ENCODE data around the gene PLB1. TPM values are rescaled to one million over a fixed set of nuclear protein-coding genes. Genes with fewer than 3 reads are reported as not detected.
A peak's percentile ranks its signal among the peaks of the same experiment; 100 is the strongest.

The PLB1 gene
- polyA plus RNA-seq, 2 of the 4 experiments (the other 2 are of a cell fraction): 0.26 to 1.4 TPM

DNA sequence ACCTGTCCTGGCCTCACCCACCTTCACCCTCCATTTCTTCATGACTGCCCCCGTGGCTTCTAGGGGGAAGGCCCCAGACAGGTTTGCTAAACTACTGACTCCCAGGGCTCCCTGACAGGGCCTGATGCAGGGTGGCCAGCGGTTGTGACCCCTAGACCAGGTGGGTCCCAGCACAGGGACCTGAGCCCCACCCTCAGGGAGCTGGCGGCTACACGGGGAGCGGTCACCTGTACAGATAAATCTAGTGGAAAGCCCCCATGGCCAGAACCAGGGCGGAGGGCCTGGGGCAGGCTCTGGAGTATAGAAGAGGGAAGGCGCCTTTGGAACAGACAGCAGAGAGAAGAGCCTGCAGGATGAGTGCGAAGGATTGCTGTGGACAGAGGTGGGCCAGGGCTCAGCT lies 42.5 kb upstream of the PLB1 start (continued):
- TF ChIP-seq, protein P1, sequence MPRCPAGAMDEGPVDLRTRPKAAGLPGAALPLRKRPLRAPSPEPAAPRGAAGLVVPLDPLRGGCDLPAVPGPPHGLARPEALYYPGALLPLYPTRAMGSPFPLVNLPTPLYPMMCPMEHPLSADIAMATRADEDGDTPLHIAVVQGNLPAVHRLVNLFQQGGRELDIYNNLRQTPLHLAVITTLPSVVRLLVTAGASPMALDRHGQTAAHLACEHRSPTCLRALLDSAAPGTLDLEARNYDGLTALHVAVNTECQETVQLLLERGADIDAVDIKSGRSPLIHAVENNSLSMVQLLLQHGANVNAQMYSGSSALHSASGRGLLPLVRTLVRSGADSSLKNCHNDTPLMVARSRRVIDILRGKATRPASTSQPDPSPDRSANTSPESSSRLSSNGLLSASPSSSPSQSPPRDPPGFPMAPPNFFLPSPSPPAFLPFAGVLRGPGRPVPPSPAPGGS (IDR thresholded peaks at IDR 0.05): no peak
- TF ChIP-seq FOSB (CRISPR knock-in tag; IDR thresholded peaks at IDR 0.05) (no peak), HOXB13 (CRISPR knock-in tag; IDR thresholded peaks at IDR 0.05; ENCODE audit: low read depth) (no peak), FOSL2 (IDR thresholded peaks at IDR 0.05) (no peak), FOSL2 (CRISPR knock-in tag; IDR thresholded peaks at IDR 0.05) (no peak), HOXA7 (CRISPR knock-in tag; IDR thresholded peaks at IDR 0.05) (no peak)
- TF ChIP-seq, protein P2, sequence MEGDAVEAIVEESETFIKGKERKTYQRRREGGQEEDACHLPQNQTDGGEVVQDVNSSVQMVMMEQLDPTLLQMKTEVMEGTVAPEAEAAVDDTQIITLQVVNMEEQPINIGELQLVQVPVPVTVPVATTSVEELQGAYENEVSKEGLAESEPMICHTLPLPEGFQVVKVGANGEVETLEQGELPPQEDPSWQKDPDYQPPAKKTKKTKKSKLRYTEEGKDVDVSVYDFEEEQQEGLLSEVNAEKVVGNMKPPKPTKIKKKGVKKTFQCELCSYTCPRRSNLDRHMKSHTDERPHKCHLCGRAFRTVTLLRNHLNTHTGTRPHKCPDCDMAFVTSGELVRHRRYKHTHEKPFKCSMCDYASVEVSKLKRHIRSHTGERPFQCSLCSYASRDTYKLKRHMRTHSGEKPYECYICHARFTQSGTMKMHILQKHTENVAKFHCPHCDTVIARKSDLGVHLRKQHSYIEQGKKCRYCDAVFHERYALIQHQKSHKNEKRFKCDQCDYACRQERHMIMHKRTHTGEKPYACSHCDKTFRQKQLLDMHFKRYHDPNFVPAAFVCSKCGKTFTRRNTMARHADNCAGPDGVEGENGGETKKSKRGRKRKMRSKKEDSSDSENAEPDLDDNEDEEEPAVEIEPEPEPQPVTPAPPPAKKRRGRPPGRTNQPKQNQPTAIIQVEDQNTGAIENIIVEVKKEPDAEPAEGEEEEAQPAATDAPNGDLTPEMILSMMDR (IDR thresholded peaks at IDR 0.05): no peak

DNA sequence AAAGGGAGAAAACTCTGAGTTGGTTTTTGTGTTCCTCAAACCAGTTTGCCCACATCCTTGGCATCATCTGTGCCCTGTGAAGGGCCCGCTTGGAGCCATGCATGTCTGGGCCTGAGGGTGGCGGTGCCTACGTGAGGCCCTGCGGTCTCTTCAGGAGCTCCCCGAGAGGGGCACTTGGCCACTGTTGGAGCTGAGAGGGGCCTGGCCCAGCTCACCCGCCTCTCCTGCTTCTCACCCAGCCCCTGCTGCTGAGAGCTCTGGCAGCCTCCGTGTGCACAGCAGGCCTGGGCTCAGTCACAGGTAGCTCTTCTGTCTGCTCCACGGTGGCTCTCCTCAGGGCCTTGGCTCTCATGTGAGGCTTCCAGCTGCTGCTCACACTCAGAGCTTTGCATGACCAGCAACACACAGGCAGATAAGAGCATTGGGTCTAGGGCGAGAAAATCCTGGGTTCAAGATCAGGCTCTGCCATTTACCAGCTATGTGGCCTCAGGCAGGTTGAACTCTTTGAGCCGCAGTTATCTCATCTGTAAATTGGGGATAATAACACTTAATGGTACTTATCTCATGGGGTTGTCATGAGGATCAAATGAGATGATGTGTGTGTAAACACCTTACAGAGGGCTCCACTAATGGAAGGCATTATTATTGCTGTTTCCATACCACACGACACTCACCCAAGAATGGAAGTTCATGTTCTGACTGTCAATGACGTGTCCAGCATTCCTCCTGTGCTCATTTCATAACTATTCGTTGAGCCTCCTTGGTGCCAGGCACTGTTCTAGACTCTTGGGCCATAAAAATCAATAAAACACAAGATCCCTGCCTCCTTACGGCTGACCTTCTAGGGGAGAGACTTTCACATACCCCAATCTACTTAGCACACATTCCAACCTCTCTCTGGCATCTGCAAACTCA lies 41.6 kb upstream of the PLB1 start:
- DNase-seq (ENCODE audit: low read depth in 1 of 2, low spot score in 1 of 2): no peak
- ChIA-PET POLR2A (no interaction called here), CTCF (interaction anchor here (0.6 to 2.8 kb wide), 18 partner anchors 9 to 771 kb away, joined by 3 to 36 read pairs (median 7); no protein-coding TSS in a partner anchor)
- ATAC-seq: no peak
- WGBS (ENCODE audit: missing lambda C conversion rate): 84% methylated on average over 13 of the region's 14 CpGs
- Histone ChIP-seq H3K27ac (peak overlapping the region in 1 of 2 experiments; percentile 17; a peak in 1 of 6 replicates), H3K4me2 (no peak overlapping the region), H3K4me3 (no peak overlapping the region), H3K9me3 (no peaks in the 10 kb centered on the region), H3K4me1 (peaks cover 28% of the 10 kb centered on the region)
- FAIRE-seq: no peak
- TF ChIP-seq HDAC2 (IDR thresholded peaks at IDR 0.05) (no peak), SREBF2 (IDR thresholded peaks at IDR 0.05) (no peak), RNF2 (IDR thresholded peaks at IDR 0.05; ENCODE audit: borderline replicate concordance, low read depth) (no peak), BHLHE40 (IDR thresholded peaks at IDR 0.05; ENCODE audit: low read depth, low read length) (no peak)

DNA sequence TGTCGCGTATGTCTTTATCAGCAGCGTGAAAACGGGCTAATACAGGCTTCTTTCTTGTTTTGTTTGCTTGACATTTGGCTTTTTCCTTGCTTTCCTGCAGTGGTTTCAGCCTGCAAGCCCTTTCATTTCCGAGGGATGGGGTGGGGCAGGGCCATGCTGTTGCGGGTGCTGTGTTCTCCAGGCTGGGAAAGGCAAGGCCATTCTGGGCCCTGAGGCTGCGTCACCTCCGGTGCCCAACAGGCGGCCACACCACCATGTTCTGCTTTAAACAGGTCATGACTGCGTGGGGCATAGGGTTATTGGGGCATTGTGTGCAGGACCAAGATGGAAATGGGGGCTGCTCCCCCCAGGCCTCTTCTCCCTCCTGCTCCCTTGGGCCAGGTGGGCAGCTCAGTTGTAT lies 38.6 kb upstream of the PLB1 start:
- H3K9me3 ChIP-seq: peaks cover 7% of the 10 kb centered on the region
- no peak overlapping the region for H3K4me3 ChIP-seq
- peak in 1 of 2 experiments; percentile 36; a peak in 2 of 6 replicates for ATAC-seq
- H3K27ac ChIP-seq: no peak overlapping the region
- TF ChIP-seq, protein P3, sequence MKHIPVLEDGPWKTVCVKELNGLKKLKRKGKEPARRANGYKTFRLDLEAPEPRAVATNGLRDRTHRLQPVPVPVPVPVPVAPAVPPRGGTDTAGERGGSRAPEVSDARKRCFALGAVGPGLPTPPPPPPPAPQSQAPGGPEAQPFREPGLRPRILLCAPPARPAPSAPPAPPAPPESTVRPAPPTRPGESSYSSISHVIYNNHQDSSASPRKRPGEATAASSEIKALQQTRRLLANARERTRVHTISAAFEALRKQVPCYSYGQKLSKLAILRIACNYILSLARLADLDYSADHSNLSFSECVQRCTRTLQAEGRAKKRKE (CRISPR knock-in tag; IDR thresholded peaks at IDR 0.05; ENCODE audit: low read depth): no peak
- no peak for TF ChIP-seq EP300 (IDR thresholded peaks at IDR 0.05)
- no peak for TF ChIP-seq MAFK (IDR thresholded peaks at IDR 0.05; ENCODE audit: partially characterized antibody)
- no peak for TF ChIP-seq RFX5 (IDR thresholded peaks at IDR 0.05)
- TF ChIP-seq, protein P4, sequence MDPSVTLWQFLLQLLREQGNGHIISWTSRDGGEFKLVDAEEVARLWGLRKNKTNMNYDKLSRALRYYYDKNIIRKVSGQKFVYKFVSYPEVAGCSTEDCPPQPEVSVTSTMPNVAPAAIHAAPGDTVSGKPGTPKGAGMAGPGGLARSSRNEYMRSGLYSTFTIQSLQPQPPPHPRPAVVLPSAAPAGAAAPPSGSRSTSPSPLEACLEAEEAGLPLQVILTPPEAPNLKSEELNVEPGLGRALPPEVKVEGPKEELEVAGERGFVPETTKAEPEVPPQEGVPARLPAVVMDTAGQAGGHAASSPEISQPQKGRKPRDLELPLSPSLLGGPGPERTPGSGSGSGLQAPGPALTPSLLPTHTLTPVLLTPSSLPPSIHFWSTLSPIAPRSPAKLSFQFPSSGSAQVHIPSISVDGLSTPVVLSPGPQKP (IDR thresholded peaks at IDR 0.05; ENCODE audit: low read depth, low read length): no peak
- no peak for TF ChIP-seq NPAS2 (CRISPR knock-in tag; IDR thresholded peaks at IDR 0.05; ENCODE audit: borderline replicate concordance)
- TF ChIP-seq ZNF302 (CRISPR knock-in tag; IDR thresholded peaks at IDR 0.05): no peak
- no peak for TF ChIP-seq ZC3H11A (IDR thresholded peaks at IDR 0.05)
- TF ChIP-seq, protein P5, sequence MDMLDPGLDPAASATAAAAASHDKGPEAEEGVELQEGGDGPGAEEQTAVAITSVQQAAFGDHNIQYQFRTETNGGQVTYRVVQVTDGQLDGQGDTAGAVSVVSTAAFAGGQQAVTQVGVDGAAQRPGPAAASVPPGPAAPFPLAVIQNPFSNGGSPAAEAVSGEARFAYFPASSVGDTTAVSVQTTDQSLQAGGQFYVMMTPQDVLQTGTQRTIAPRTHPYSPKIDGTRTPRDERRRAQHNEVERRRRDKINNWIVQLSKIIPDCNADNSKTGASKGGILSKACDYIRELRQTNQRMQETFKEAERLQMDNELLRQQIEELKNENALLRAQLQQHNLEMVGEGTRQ (IDR thresholded peaks at IDR 0.05): no peak
- TF ChIP-seq CBX2 (IDR thresholded peaks at IDR 0.05; ENCODE audit: borderline replicate concordance, low read depth): no peak
- TF ChIP-seq ESRRA (IDR thresholded peaks at IDR 0.05; ENCODE audit: borderline replicate concordance, low read length): no peak
- TF ChIP-seq ZFP36 (IDR thresholded peaks at IDR 0.05; ENCODE audit: borderline replicate concordance, partially characterized antibody): no peak
- ChIA-PET CTCF (interaction anchor here (1.4 kb wide), 1 partner anchor 754 kb away, joined by 3 read pairs; no protein-coding TSS in a partner anchor), POLR2A (no interaction called here)
- FAIRE-seq: no peak
- WGBS (ENCODE audit: missing lambda C conversion rate): 82% methylated on average over 10 of the region's 10 CpGs
- peaks cover 5% of the 10 kb centered on the region for H3K4me1 ChIP-seq
- no peak for DNase-seq (ENCODE audit: low read depth in 1 of 2, low spot score in 1 of 2)
- H3K4me2 ChIP-seq: no peak overlapping the region

Data from A549 (cell line).